NT2/D1 (cell line): ENCODE measurements around the gene SMARCC2.

Experiments used
- SUZ12 ChIP-seq: IDR thresholded peaks from 2 replicates; pipeline ENCODE4 v1.6.1; 2011; ENCODE audit not compliant: insufficient read length, insufficient read depth; ENCODE audit errors: extremely low read depth
- YY1 ChIP-seq: IDR thresholded peaks from 2 replicates; pipeline ENCODE4 v1.6.1; 2011; ENCODE audit not compliant: insufficient read length, insufficient read depth
- ZNF274 ChIP-seq: IDR thresholded peaks from 2 replicates; pipeline ENCODE4 v1.6.1; 2011; ENCODE audit warnings: mild to moderate bottlenecking, low read depth, low read length

- TF ChIP-seq YY1 (no peak), SUZ12 (no peak), ZNF274 (no peak)
Measured at GRCh38 chr12:56212361-56212760, 23.1 kb upstream of the SMARCC2 start.
